H1 (cell line): ENCODE results near the gene TAF1D.

Experiments
- CBX5 ChIP-seq: fragments of 300-800, 300-1000 bp; sonication (generic); IDR thresholded peaks from 2 replicates; pipeline ENCODE4 v1.7.1; 2016; ENCODE audit warnings: antibody characterized with exemption, low read length, low read depth
- EZH2 ChIP-seq: fragments of 200-600 bp; sonication (generic); IDR thresholded peaks from 2 replicates; pipeline ENCODE4 v1.7.1; 2012; ENCODE audit warnings: low read depth, mild to moderate bottlenecking, moderate library complexity, low read length, inconsistent platforms; ENCODE audit not compliant: severe bottlenecking
- JUND ChIP-seq: IDR thresholded peaks from 2 replicates; pipeline ENCODE4 v1.6.1; 2011; ENCODE audit warnings: mild to moderate bottlenecking, improper control_type of control experiment, low read length
- POLR2A ChIP-seq, 2 experiments: IDR thresholded peaks; 1 replicate in 1 of 2; 2 replicates in 1 of 2; pipeline ENCODE4 v1.6.1; 2011; ENCODE audit warnings: low read depth in 2 of 2, low read length in 2 of 2, mild to moderate bottlenecking in 2 of 2; ENCODE audit errors: control extremely low read depth in 1 of 2
- SAP30 ChIP-seq: fragments of 300-600 bp; sonication (generic); IDR thresholded peaks from 2 replicates; pipeline ENCODE4 v1.7.1; 2012; ENCODE audit warnings: low read length, moderate library complexity, mild to moderate bottlenecking, inconsistent platforms; ENCODE audit not compliant: insufficient read depth, insufficient replicate concordance
- TBP ChIP-seq: IDR thresholded peaks from 2 replicates; pipeline ENCODE4 v1.6.1; 2011; ENCODE audit warnings: low read depth, low read length, improper control_type of control experiment
- TF ChIP-seq, protein P1 (sequence below), 3 experiments: IDR thresholded peaks; 1 replicate in 2 of 3; 2 replicates in 1 of 3; pipeline versions ENCODE4 v1.5.1 to v1.6.1; 2011; ENCODE audit warnings: low read length in 3 of 3, mild to moderate bottlenecking in 3 of 3, inconsistent platforms in 2 of 3, low read depth in 1 of 3, moderate library complexity in 1 of 3; ENCODE audit not compliant: insufficient read depth in 1 of 3; ENCODE audit errors: control extremely low read depth in 1 of 3

DNA sequence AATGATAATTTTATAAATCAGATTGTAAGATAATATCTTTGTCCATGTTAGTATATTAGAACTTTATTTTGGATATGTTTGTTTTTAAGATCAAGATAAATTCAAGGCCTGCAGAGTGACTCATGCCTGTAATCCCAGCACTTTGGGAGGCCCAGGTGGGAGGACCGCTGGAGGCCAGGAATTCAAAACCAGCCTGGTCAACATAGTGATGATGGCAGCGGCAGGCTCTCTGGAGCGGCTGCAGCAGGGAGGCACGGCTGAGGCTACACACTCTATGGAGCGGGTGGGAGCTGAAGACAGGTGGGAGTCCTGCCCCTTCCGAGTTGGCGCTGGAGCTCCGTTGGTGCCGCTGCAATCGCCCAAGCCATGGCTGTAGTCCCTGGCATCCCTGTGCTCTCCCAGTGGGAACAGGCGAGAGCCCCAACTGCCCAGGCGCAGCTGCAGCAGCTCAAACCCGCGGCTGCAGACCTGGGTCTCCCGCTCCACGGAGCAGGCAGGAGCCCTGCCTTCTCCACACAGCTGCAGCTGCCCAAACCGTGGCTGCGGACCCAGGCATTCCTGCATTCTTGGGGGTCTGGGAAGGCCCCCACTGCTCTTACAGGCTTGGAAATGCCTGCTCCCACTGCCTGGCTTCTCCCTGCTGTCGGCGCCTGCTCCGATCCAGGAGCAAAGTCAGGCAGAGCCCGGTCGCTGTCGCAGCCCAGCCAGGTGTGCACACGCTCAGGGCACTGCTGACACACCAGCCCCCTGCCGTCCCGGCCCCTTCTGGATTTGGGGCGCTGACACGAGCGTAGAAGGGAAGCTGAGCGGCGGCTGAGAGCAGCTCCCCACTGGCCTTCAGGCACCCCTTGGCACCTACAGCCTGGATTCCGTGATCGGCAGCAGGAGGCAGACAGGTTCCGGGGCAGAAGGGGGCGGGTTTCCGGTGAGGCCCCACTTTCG lies 16.9 kb upstream of the TAF1D start:
- no peak for TF ChIP-seq POLR2A (IDR thresholded peaks at IDR 0.05; ENCODE audit: control extremely low read depth in 1 of 2, low read depth in 2 of 2, low read length in 2 of 2)
- no peak for TF ChIP-seq CBX5
- TF ChIP-seq TBP = no peak
- TF ChIP-seq SAP30 = no peak
- TF ChIP-seq, protein P1, sequence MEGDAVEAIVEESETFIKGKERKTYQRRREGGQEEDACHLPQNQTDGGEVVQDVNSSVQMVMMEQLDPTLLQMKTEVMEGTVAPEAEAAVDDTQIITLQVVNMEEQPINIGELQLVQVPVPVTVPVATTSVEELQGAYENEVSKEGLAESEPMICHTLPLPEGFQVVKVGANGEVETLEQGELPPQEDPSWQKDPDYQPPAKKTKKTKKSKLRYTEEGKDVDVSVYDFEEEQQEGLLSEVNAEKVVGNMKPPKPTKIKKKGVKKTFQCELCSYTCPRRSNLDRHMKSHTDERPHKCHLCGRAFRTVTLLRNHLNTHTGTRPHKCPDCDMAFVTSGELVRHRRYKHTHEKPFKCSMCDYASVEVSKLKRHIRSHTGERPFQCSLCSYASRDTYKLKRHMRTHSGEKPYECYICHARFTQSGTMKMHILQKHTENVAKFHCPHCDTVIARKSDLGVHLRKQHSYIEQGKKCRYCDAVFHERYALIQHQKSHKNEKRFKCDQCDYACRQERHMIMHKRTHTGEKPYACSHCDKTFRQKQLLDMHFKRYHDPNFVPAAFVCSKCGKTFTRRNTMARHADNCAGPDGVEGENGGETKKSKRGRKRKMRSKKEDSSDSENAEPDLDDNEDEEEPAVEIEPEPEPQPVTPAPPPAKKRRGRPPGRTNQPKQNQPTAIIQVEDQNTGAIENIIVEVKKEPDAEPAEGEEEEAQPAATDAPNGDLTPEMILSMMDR (IDR thresholded peaks at IDR 0.05; ENCODE audit: control extremely low read depth in 1 of 3, insufficient read depth in 1 of 3, low read depth in 1 of 3, low read length in 3 of 3) = no peak
- no peak for TF ChIP-seq JUND
- no peak for TF ChIP-seq EZH2
